Liver (tissue), 9 donors: Measurements from ENCODE around the gene EEF1G. TPM values are rescaled to one million over a fixed set of nuclear protein-coding genes. Genes with fewer than 3 reads are reported as not detected.
A peak's percentile ranks its signal among the peaks of the same experiment; 100 is the strongest.

Experiments used
- DNase-seq: peaks from one replicate; pipeline ENCODE4 v3.0.0-alpha.2; 2017; ENCODE audit warnings: low spot score
- H3K27ac ChIP-seq, 2 donors: one replicate each; pipeline ENCODE4 v1.7.0; 2013; ENCODE audit warnings: inconsistent platforms in 2 of 2, low read length in 2 of 2, control low read depth in 1 of 2, low read depth in 1 of 2, mild to moderate bottlenecking in 1 of 2
- H3K27me3 ChIP-seq, 4 donors: one replicate each; pipeline versions ENCODE4 v1.6.1 to v1.7.0; 2013; ENCODE audit warnings: low read length in 3 of 4, inconsistent platforms in 1 of 4, mild to moderate bottlenecking in 1 of 4, moderate library complexity in 1 of 4; ENCODE audit not compliant: control insufficient read depth in 4 of 4, insufficient read depth in 4 of 4
- H3K36me3 ChIP-seq, 4 donors: one replicate each; pipeline versions ENCODE4 v1.6.1 to v1.7.0; 2013; ENCODE audit warnings: low read length in 3 of 4, mild to moderate bottlenecking in 3 of 4, low read depth in 1 of 4, moderate library complexity in 1 of 4; ENCODE audit not compliant: control insufficient read depth in 4 of 4, insufficient read depth in 3 of 4
- H3K4me1 ChIP-seq, 4 donors: one replicate each; pipeline versions ENCODE4 v1.6.1 to v1.7.0; 2013; ENCODE audit warnings: low read length in 3 of 4, mild to moderate bottlenecking in 3 of 4, moderate library complexity in 1 of 4; ENCODE audit not compliant: control insufficient read depth in 4 of 4, insufficient read depth in 4 of 4
- H3K4me3 ChIP-seq, 3 donors: one replicate each; pipeline versions ENCODE4 v1.6.1 to v1.7.0; 2013; ENCODE audit warnings: low read length in 3 of 3, control low read depth in 1 of 3, low read depth in 1 of 3, mild to moderate bottlenecking in 1 of 3
- H3K9ac ChIP-seq, 2 donors: one replicate each; pipeline ENCODE4 v1.7.0; 2013; ENCODE audit warnings: low read length in 2 of 2, mild to moderate bottlenecking in 2 of 2, moderate library complexity in 2 of 2, control low read depth in 1 of 2, low read depth in 1 of 2
- H3K9me3 ChIP-seq, 4 donors: one replicate each; pipeline versions ENCODE4 v1.6.1 to v1.7.0; 2013; ENCODE audit warnings: low read length in 3 of 4; ENCODE audit not compliant: control insufficient read depth in 4 of 4
- EGR1 ChIP-seq, 2 donors: IDR thresholded peaks; 2 replicates each; pipeline ENCODE4 v1.6.1; 2016 to 2018; ENCODE audit warnings: antibody characterized with exemption in 2 of 2, low read depth in 2 of 2
- FOXA1 ChIP-seq: IDR thresholded peaks from 2 replicates; pipeline ENCODE4 v1.6.1; 2016; ENCODE audit warnings: antibody characterized with exemption
- FOXA2 ChIP-seq: IDR thresholded peaks from 2 replicates; pipeline ENCODE4 v1.6.1; 2016; ENCODE audit warnings: antibody characterized with exemption
- GABPA ChIP-seq, 2 donors: IDR thresholded peaks in 1 of 2; conservative IDR thresholded peaks in 1 of 2; 2 replicates each; pipeline ENCODE4 v1.6.1; 2016; ENCODE audit warnings: antibody characterized with exemption in 2 of 2, mild to moderate bottlenecking in 1 of 2, moderate library complexity in 1 of 2
- HNF4A ChIP-seq, 2 donors: conservative IDR thresholded peaks; 2 replicates each; pipeline ENCODE4 v1.6.1; 2016; ENCODE audit warnings: antibody characterized with exemption in 2 of 2, mild to moderate bottlenecking in 2 of 2
- HNF4G ChIP-seq: IDR thresholded peaks from 2 replicates; pipeline ENCODE4 v1.6.1; 2016; ENCODE audit warnings: antibody characterized with exemption
- JUND ChIP-seq, 2 donors: IDR thresholded peaks; 2 replicates each; pipeline ENCODE4 v1.6.1; 2016; ENCODE audit warnings: antibody characterized with exemption in 2 of 2
- NR2F2 ChIP-seq: IDR thresholded peaks from 2 replicates; pipeline ENCODE4 v1.6.1; 2016; ENCODE audit warnings: antibody characterized with exemption
- RAD21 ChIP-seq, 2 donors: IDR thresholded peaks; 2 replicates each; pipeline ENCODE4 v1.6.1; 2016; ENCODE audit warnings: antibody characterized with exemption in 2 of 2, mild to moderate bottlenecking in 2 of 2
- RXRA ChIP-seq, 2 donors: IDR thresholded peaks; 2 replicates each; pipeline ENCODE4 v1.6.1; 2017 to 2018; ENCODE audit warnings: antibody characterized with exemption in 2 of 2, mild to moderate bottlenecking in 1 of 2
- SP1 ChIP-seq: IDR thresholded peaks from 2 replicates; pipeline ENCODE4 v1.6.1; 2018; ENCODE audit warnings: antibody characterized with exemption, mild to moderate bottlenecking
- TAF1 ChIP-seq: conservative IDR thresholded peaks from 2 replicates; pipeline ENCODE4 v1.6.1; 2016; ENCODE audit warnings: antibody characterized with exemption, mild to moderate bottlenecking
- YY1 ChIP-seq: IDR thresholded peaks from 2 replicates; pipeline ENCODE4 v1.6.1; 2016; ENCODE audit warnings: antibody characterized with exemption, mild to moderate bottlenecking
- WGBS: extraction: QIAGEN DNeasy Blood & Tissue Kit; methylation state at CpG from one replicate; pipeline ENCODE4 v1.1.7; 2013; 5-methylcytosine and 5-hydroxymethylcytosine counted together
- polyA plus RNA-seq, 2 donors: library from polyadenylated mRNA; stranded (reverse) in 1 of 2; unstranded in 1 of 2; fragments of 200-250 nt in 1 of 2; fragments of >200 nt in 1 of 2; fragmentation: Nextera tagmentation in 1 of 2; extraction: Ambion mirVana in 1 of 2; gene quantifications; one replicate each; pipeline versions ENCODE4 v1.2.1 to v1.2.3, GENCODE V29; 2013 to 2015
- total RNA-seq, 2 donors: library from RNA; depleted of rRNA; stranded (reverse); fragments of >200 nt; gene quantifications; one replicate each; pipeline ENCODE4 v1.2.3, GENCODE V29; 2014
- TF ChIP-seq, protein P1 (sequence below): IDR thresholded peaks from 2 replicates; pipeline ENCODE4 v1.6.1; 2016; ENCODE audit warnings: antibody characterized with exemption, mild to moderate bottlenecking
- TF ChIP-seq, protein P2 (sequence below): IDR thresholded peaks from 2 replicates; pipeline ENCODE4 v1.6.1; 2016; ENCODE audit warnings: antibody characterized with exemption
- TF ChIP-seq, protein P3 (sequence below): IDR thresholded peaks from 2 replicates; pipeline ENCODE4 v1.6.1; 2016; ENCODE audit warnings: antibody characterized with exemption
- TF ChIP-seq, protein P4 (sequence below): fragments of 150-350 bp; IDR thresholded peaks from 2 replicates; pipeline ENCODE4 v1.5.1; 2017; ENCODE audit warnings: improper control_type of control experiment, low read depth, low read length; ENCODE audit not compliant: missing input control
- TF ChIP-seq, protein P5 (sequence below): IDR thresholded peaks from 2 replicates; pipeline ENCODE4 v1.6.1; 2016; ENCODE audit warnings: antibody characterized with exemption
- donor health status: healthy.
- donor health status: healthy.
- donor health status: healthy.
- donor health status: healthy.
- donor health status: healthy.

EEF1G gene
- total and polyA plus RNA-seq, 4 donors, result 251 to 640 (median 469) TPM

DNA sequence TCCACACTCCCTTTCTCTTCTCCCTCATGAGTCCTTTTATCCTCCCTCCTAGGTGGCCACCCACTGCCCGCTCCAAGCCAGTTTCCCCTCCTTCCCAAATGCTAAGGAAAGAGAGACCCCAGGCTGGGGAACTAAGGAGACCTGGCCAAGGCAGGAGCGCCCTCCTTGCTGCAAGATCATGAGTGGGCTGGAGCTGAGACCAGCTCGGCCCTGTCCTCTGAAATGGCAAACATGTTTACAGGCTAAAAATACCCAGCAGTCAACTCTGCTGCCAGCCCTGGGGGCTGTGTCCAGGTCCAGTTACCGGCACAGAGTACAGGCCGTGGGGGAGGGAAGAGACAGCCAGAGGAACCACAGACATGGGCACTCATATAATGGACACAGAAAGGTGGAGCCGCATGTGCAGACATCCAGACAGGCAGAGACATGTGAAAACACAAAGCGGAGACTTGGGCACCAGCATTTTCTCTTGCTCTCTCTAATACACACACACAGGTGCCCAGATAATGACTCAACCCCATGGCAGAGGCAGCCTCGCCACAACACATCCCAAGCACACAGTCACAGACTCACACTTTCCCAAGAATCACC, 25.9 kb downstream of the EEF1G start:
- Histone ChIP-seq H3K4me1 (peaks cover 14 to 74% (median 56%) of the 10 kb centered on the region in 4 donors), H3K9ac (peak overlapping the region; percentile 10 to 89), H3K36me3 (no peaks in the 10 kb centered on the region), H3K27ac (peak overlapping the region; percentile 72 to 94), H3K9me3 (no peaks in the 10 kb centered on the region), H3K27me3 (no peaks in the 10 kb centered on the region), H3K4me3 (peak overlapping the region in 2 of 3 donors; percentile 69 to 91)
- TF ChIP-seq, protein P1, sequence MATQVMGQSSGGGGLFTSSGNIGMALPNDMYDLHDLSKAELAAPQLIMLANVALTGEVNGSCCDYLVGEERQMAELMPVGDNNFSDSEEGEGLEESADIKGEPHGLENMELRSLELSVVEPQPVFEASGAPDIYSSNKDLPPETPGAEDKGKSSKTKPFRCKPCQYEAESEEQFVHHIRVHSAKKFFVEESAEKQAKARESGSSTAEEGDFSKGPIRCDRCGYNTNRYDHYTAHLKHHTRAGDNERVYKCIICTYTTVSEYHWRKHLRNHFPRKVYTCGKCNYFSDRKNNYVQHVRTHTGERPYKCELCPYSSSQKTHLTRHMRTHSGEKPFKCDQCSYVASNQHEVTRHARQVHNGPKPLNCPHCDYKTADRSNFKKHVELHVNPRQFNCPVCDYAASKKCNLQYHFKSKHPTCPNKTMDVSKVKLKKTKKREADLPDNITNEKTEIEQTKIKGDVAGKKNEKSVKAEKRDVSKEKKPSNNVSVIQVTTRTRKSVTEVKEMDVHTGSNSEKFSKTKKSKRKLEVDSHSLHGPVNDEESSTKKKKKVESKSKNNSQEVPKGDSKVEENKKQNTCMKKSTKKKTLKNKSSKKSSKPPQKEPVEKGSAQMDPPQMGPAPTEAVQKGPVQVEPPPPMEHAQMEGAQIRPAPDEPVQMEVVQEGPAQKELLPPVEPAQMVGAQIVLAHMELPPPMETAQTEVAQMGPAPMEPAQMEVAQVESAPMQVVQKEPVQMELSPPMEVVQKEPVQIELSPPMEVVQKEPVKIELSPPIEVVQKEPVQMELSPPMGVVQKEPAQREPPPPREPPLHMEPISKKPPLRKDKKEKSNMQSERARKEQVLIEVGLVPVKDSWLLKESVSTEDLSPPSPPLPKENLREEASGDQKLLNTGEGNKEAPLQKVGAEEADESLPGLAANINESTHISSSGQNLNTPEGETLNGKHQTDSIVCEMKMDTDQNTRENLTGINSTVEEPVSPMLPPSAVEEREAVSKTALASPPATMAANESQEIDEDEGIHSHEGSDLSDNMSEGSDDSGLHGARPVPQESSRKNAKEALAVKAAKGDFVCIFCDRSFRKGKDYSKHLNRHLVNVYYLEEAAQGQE, result peak; percentile 80
- peak in 1 of 2 donors; percentile 51 for TF ChIP-seq GABPA (IDR thresholded peaks at IDR 0.05 in 1 of 2, conservative IDR thresholded peaks at IDR 0.05 in 1 of 2)
- peak; percentile 34 to 72 for TF ChIP-seq JUND (IDR thresholded peaks at IDR 0.05)
- TF ChIP-seq RAD21 (IDR thresholded peaks at IDR 0.05), result peak; percentile 31 to 38
- no peak for TF ChIP-seq EGR1 (IDR thresholded peaks at IDR 0.05; ENCODE audit: low read depth in 2 of 2)
- peak; percentile 52 for TF ChIP-seq FOXA1
- TF ChIP-seq, protein P2, sequence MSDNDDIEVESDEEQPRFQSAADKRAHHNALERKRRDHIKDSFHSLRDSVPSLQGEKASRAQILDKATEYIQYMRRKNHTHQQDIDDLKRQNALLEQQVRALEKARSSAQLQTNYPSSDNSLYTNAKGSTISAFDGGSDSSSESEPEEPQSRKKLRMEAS, result peak; percentile 47
- TF ChIP-seq, protein P3, sequence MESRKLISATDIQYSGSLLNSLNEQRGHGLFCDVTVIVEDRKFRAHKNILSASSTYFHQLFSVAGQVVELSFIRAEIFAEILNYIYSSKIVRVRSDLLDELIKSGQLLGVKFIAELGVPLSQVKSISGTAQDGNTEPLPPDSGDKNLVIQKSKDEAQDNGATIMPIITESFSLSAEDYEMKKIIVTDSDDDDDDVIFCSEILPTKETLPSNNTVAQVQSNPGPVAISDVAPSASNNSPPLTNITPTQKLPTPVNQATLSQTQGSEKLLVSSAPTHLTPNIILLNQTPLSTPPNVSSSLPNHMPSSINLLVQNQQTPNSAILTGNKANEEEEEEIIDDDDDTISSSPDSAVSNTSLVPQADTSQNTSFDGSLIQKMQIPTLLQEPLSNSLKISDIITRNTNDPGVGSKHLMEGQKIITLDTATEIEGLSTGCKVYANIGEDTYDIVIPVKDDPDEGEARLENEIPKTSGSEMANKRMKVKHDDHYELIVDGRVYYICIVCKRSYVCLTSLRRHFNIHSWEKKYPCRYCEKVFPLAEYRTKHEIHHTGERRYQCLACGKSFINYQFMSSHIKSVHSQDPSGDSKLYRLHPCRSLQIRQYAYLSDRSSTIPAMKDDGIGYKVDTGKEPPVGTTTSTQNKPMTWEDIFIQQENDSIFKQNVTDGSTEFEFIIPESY, result no peak
- TF ChIP-seq FOXA2, result peak; percentile 63
- no peak for TF ChIP-seq HNF4G
- peak; percentile 90 for TF ChIP-seq SP1
- peak; percentile 44 to 81 for TF ChIP-seq RXRA (IDR thresholded peaks at IDR 0.05)
- TF ChIP-seq HNF4A (conservative IDR thresholded peaks at IDR 0.05), result peak; percentile 82 to 87
- TF ChIP-seq TAF1, result peak; percentile 72
- TF ChIP-seq, protein P4, sequence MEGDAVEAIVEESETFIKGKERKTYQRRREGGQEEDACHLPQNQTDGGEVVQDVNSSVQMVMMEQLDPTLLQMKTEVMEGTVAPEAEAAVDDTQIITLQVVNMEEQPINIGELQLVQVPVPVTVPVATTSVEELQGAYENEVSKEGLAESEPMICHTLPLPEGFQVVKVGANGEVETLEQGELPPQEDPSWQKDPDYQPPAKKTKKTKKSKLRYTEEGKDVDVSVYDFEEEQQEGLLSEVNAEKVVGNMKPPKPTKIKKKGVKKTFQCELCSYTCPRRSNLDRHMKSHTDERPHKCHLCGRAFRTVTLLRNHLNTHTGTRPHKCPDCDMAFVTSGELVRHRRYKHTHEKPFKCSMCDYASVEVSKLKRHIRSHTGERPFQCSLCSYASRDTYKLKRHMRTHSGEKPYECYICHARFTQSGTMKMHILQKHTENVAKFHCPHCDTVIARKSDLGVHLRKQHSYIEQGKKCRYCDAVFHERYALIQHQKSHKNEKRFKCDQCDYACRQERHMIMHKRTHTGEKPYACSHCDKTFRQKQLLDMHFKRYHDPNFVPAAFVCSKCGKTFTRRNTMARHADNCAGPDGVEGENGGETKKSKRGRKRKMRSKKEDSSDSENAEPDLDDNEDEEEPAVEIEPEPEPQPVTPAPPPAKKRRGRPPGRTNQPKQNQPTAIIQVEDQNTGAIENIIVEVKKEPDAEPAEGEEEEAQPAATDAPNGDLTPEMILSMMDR, result no peak
- no peak for TF ChIP-seq NR2F2
- TF ChIP-seq, protein P5, sequence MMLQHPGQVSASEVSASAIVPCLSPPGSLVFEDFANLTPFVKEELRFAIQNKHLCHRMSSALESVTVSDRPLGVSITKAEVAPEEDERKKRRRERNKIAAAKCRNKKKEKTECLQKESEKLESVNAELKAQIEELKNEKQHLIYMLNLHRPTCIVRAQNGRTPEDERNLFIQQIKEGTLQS, result no peak
- TF ChIP-seq YY1, result peak; percentile 69
- DNase-seq, result peak; percentile 64
- 31% methylated on average over 8 of the region's 8 CpGs for WGBS
